ENCODE data around the gene LYPD4.

GRCh38 chr19:41845001-41845050 lies 343 bp upstream of the LYPD4 start, which contains the start of gene DMRTC2:
- TF ChIP-seq CTCF (IDR thresholded peaks at IDR 0.05) (no peak), POLR2A (IDR thresholded peaks at IDR 0.05) (no peak), POLR2AphosphoS5 (IDR thresholded peaks at IDR 0.05) (no peak)
